Fibroblast of gingiva (primary cell): ENCODE data around the gene RELT.
"Not testable (repeated sequence)": the region's sequence is repeated elsewhere in the genome, so short reads cannot be mapped to it uniquely, and the experiment has no call there.

Experiments
- DNase-seq: peaks from one replicate; pipeline ENCODE4 v3.0.0-alpha.2; 2011; ENCODE audit warnings: low read depth

RELT gene

DNA sequence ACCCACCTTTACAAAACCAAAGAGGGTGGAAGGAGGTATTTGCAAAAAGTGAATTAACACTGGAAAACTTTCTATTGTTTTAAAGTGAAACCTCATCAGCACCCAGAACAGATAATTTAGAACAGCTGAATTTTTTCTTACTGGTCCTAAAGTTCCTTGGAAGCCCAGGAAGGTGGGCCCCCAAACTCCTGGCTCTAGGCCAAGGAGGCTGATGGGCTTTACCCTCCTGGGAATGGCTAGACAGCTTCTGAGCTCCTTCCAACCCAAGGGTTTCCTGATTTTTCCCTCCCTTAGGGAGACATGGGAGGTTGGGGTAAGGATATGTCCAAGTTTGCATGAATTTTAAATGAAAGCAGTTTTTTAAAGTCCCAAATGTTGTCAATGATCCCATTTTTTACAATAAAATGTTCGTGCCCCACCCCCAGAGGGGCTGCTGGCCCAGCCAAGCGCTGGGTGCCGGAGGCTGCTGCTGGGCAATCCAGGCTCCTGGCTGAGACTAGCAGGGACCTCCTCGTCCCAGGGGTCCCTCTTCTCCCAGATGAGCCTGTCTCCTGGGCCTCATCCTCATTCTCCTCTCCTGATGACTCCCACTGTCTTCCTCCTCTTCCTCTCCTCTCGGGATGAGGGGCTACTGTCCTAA, 28.4 kb downstream of the RELT start:
- DNase-seq = no peak

DNA sequence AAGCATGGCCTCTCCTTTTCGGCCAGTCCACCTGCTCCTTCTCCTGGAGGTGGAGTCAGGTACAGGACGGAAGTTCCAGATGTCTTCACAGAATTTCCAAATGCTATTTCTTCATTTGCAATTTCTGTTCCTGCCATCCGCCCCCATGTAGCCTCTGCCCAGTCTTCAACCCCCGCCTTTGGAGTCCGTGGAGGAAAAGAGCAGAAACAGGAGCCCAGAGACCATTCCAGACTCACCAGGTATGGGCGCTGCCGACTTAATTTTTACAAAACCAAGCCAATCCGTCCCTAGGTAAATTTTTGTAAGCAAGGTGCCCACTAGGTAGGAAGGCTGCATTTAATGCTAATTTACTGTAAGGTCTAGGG, 28.9 kb downstream of the RELT start:
- DNase-seq = no peak

DNA sequence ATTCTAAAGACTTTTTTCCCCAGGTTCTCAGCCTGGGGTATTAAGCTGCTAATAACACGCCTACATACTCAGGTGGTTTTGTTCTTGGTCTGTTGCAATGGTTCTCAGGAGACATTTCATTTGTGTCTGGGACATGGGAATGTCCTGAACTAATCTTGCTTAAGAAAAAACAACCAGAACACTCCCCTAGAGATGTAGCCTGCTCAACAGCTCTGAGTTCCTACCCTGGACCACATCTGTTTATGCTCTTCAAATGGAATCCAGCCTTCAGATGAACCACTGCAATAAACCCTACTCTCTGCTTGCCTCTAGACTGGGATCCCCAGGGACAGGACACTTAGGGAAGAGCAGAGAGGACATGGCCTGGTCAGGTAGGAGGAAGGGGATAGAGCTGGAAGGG, 29.9 kb downstream of the RELT start:
- no peak for DNase-seq

DNA sequence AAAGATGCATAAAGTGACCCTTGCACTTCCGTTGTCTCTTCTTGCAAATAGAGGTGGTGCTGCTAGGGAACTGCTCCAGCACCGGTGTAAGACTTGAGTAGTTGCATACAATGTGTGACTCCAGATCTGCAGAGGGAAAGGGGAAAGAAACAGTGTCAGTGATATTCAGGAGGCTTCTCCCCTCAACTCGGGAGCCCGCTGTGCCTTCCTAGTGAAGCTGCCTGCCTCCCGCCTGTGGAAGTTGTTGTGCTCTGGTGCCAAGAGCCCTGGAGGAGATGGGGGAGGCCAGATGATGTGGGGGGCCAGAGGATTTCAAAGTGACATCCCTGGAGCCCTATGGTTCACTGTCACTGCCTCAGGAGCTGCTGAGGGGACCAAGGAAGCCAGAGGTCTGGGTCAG, 30.4 kb downstream of the RELT start:
- DNase-seq = no peak

DNA sequence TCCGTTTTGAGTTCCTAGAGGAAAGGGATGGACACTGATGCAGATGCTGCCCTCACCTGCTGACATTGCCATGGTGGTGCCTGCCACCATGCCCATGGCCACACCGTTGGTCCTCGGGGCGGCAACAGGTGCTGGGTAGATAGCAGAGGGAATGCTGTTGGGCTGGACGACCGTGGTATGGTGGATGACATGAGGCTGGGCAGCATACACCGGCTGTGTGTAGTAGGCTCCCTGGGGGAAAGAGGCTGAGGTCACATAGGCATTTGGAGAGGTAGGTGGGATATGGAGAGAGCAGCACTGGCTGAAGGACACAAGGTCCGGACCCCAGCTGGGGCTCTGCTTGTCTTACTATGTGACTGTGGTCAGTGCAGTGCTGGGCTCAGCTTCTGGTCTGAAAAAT, 33.2 kb downstream of the RELT start:
- no peak for DNase-seq

DNA sequence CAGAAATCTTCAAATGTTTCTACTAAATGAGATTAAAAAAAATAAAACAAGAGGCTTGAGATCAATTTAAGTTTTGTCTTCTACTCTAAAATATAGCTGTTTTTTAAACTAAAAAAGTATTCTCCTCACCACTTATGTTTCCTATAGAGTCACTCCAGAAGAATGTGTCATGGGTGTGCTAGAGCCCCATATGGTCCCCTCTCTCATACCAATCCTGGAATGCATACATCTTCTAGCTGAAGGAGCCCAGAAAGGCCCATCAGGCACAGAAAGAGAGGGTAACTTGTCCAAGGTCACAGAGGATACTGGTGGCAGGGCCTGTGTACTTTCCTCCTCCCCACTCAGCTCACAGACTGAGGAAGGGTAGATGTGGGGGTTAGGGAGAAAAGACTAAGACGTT, 34.4 kb downstream of the RELT start:
- DNase-seq = no peak

DNA sequence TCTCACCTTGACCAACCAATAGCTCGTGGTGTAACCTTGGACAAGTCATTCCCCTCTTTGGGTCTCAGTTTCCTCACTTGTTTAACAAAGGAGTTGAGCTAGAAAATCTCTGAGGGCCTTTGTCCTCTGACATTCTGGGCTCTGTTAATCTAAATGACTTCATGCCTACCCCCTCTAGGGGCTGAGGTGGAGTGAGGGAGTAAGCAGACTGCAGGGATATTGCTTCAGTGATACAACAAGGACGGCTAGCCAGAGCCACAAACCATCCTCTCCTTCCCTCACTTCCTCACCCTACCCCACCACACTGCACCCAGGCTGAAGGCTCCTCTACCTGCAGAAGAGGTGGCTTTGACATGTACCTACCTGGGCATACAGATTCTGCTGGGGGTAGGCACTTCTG, 34.8 kb downstream of the RELT start:
- no peak for DNase-seq

DNA sequence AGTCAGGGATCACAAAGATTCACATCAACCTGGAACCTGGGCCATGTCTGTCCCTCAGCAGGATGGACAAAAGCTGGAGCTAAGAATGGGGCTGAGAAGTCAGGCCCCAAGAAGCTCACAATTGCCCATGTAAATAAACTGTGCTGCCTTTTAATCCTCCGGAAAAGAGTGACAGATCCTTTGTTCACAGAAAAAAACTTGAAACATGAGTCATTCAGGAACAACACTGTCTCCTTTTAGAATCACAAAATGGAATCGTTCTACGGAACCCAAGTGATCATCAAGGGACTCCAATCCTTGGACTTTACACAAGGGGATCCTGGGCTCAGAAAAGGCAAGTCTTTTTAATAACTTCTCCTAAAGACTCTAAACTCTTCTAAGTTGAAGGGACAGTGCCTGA, 36.1 kb downstream of the RELT start:
- no peak for DNase-seq

DNA sequence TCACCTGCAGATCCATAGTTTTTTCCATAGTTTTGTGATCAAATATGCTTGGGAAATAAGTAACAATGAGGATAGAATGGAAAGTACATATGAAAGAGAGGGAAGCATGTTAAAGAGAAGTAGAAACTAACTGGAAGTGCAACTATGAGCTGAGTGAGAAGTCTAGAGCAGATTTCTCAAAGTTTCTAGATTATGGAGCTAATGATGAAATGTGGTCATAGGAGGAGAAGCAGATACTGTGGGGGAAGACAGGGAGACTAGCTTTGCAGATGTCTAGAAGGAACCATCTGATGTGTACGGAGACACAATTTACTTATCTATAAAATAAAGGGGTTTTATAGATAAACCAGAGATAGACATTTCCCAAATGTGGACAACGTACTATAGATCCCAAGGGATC, 37.1 kb downstream of the RELT start:
- no peak for DNase-seq

DNA sequence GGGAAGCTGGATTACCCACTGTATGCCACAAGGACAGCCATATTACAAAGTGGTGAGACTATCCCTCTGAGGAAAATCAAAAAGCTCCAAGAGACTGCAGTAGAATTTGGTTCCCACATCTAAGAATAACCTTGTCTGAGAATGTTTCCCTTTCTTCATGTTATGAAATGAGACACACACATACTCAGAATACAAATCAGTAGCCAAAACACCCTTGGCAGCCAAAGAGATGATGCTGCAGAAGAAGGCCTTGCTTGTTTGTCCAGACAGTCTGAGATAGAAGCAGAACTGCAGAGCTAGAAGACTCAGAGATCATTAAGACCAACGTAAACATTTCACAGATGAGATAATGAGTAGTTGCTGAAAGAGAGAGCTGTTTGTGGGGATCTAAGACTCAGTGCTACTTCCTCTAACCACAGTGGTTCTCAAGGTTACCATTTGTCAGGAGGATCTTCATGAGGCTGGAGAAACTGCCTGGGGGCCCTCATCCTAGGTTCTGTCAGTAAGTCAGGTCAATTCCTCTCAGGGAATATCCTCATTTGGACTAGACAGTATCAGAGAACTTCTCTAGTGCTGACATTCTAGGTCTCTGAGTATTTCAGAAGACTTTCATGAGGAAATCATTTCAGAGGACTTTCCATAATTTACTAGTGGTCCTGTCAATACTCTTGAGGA, 38.9 kb downstream of the RELT start:
- peak; percentile 68 for DNase-seq

DNA sequence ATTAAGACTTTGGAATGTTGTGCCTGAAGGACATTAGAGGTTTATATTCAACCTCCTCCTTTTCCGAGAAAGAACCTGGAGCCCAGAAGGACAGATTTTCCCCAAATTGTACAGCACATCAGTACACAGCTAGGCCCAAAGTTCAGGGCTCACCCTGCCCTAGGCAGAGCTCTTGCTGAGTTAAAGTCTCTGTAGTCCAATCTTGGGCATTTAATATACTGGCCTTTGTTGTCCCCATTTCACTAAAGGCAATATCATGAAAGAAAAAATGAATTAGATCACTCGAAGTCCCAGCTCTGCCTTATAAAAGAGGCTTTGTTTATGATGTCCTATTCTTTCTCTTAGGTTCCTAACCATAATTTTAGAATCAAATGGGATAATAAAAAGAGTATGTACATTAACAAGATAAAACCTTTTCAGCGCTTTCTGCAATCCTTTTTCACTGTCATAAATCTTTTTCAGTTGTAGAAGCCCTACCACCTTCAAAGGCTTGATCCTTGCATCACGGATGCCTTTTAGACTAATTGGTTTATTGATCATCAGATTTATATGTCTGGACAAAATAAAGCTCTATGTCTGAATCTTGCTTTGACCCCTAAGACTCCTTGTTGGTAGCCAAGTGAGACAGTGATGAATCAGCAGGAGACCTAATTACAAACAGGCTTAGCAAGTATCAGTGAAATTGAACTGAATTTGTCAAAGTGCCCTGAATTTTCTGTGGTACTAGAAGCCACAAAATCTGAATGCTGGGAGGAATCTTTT, 39.8 kb downstream of the RELT start:
- peak; percentile 65 for DNase-seq

DNA sequence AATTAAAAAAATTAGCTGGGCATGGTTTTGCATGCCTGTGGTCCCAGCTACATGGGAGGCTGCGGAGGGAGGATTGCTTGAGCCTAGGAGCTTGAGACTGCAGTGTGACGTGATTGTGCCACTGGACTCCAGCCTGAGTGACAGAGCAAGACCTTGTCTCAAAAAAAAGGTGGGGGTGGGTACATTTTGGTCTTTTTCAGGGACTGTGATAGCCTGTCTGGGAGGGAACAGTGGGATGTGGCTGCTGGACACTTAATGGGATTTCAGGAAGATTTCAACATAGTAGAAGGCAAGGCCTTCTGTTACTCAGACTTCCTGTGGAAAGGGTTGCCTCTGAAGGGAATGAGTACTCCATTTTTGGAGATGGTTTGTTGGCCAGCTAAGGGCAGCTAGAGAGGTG, 40.6 kb downstream of the RELT start:
- peak; percentile 39 for DNase-seq

DNA sequence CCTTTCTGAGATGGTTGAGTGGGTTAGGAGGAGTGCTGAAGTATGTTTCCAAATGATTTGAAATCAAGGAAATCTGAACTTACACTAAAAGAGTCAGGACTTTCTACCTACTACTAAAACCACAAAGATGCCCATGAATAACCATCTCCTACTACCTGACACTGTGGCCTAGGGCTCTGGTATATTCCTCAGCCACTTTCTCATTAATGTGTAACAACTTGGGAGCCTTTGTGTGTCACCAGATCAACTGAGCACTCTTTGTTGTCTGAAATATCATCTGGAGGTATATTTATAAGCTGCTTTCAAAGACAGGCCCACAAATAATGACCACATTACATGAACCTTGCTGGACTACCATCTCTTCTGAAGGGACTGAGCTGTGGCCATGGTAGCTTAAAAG, 43.9 kb downstream of the RELT start:
- DNase-seq = no peak

DNA sequence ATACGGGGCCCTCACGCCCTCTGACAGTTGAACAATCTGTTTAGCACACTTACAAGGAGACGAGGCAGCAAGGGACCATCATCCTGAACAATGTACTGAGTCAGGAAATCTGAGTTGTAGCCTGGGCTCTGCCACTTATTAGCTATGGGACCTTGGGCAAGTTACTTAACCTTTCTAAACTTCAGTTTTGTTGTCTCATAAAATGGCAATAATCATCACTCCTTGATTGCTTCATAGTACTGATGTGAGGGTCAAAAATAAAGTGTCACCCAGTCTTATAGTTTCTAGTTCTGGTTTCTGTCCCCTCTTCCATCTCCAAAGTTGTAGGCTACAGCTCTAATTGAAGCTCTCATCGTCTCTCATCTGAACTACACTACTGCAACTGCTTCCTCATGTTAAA, 46.7 kb downstream of the RELT start:
- DNase-seq = no peak

DNA sequence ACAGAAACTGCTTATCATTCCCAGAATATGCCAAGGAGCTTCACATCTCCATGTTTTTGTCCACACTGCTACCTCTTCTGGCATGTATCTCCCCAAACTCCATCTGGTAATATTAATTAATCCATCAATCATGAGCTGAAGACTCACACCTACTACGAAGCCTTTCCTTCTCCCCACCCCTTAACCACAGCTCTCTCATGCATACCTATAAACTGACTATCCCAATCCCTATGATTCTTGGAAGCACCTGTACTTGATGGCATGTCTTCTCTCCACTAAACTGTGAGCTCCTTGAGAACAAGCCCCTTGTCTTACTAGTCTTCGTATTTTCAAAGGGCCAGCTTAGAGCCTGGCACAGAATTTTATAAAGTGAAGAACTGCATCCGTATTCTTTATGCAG, 47.3 kb downstream of the RELT start:
- DNase-seq = no peak

DNA sequence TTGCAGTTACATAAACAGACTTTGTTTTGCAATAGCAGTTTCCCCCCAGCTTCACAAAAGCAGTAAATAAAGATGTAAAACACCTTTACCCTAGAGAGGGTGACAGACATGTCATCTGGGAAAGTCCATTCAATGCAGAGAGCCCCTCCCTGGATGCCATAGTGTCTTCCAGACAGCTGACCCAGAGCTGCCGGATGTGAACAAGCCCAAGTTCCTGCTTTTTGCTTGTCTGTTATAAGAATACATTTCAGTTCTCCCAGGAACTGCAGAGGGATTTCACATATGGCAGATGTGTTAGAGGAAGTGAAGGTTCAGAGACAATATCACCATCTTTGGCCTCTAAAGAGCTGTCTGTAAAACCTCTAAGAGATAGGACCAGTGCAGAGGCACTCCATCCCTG, 48.9 kb downstream of the RELT start:
- DNase-seq = no peak

DNA sequence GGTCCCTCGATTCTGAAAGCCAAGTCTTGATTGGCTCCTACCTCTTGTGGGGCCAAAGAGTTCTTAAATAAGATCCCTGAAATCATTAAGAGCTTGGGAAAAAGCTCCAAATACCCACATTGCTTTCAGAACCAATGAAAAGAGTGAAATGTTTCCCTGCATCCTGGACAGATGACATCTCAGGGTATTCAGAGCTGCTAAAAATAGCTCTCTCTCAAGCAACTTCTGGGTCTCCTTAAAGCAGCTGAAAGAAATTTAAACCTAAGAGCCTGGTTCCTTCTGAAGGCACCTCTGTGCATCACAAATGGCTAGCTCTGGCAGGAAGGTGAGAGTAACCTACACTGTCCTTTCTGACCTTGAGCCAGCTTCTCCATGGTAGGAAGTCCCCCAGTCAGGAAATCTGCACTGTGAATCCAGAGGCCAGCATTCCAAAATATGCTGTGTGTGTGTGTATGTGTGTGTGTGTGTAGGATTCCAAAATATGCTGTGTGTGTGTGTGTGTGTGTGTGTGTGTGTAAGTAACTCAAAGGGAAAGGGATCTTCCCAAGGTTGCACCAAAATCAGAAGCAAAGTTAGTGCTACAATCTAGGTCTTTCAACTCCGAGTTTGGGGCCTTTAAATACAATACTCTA, 50.1 kb downstream of the RELT start:
- peak; percentile 15 for DNase-seq

DNA sequence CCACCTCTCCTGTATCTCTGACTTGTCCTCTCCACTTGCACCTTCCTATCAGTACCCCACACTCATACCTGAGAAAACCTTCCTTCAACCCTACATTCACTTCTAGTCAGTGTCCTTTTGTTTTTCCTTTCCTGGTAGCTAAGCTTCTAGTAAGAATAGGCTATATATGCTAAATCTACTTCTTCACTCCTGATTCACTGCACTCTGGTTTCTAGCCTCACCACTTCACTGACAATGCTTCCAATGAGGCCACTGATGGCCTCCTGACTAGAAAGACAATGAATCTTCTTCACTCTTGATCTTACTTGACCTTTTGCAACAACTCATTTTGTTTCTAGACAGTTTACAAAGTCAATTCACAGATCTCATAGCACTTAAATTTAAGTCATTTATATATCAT, 52.0 kb downstream of the RELT start:
- DNase-seq = no peak

DNA sequence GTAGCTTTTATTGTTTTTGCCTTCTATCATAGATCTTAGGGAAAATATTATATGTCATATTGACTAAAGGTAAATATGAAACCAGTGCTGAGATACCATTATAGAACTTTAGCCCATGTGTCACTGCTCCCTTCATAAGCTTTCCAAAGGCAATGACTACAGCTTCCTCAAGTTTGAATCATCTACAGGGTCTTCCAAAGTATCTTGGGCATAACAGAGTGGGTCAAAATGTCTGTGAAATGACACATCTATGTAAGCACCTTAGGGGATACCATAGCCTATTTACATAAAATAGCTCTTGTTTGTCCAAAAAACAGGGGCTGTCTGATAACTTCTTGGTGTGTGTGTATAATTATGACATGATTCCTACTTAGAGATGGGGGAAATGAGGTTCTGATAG, 52.5 kb downstream of the RELT start:
- DNase-seq = no peak

DNA sequence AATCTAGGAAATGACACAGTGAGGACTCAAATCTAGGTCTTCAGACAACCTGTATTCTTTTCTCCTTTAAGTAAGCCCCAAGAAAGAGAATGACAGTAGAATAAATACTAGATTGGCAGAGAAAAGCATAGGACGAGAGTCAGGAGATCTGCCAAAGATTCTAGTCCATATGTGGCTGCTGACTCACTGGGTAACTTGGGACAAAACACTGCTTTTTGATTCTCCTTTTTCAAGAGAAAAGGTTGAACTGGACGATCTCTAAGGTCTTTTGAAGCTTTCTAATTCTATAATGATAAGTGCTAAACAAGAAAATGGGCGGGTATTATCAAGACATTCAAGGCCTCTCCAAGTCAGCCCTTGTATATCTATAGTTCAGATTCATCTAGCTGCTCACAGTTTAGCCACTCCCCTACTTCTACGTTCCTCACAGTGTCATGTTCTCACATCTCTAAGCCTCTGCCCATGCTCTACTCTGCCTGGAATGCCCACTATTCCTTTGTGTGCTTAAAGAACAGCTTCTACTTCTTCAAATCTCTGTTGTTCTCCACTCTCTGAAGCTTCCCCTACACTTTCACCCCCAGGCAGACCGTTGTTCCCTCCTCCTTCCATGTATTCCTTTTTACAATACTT, 53.0 kb downstream of the RELT start:
- peak; percentile 39 for DNase-seq

DNA sequence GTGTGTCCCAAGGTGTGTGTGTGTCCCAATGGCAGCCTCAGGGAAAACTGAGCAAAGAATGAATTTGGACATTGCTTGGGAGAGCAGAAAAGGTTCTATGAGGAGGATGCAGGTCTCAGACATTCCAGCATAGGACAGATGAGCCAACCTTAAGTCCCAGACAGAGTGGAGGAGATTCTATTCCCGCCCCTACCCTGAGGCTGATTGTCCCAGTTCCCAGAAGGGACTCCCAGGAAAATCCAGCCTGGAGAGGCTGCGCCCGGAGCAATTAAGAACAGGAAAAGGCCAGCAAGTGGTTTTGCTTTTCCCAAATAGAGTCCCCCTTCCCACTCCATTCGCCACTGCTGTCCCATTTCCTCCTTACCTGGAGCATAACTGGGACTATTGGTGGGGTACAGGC, 54.1 kb downstream of the RELT start:
- no peak for DNase-seq

DNA sequence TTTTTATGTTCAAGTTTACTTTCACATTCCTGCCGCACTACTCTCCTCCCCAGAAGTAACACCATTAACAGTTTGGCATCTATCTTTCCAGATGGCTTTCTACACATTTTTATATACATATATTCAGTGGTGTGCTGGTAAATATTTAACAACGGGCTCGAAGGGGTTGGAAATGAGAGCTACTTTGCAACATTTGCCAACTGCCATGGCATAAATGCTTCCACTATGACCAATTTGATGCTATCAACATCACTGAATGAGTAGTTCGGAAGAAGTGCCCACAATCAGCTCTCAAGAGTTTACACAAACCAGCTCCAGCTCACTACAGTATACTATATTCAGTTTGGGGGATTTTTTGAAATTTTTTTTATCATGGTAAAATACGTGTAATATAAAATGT, 55.2 kb downstream of the RELT start:
- DNase-seq = no peak

DNA sequence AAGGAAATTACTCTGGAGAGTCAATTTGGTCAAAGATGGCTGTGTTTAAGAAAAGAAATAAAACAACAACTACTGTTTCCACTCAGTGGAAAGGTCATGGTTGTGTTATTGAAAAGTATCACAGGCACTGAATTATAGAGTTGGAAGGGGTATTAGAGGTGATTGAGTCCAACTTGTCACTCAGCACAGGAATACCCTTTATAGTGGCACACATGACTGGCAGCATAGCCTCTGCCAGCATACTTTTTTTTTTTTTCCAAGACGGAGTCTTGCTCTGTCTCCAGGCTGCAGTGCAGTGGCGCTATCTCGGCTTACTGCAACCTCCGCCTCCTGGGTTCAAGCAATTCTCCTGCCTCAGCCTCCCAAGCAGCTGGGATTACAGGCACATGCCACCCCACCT, 60.7 kb downstream of the RELT start:
- not testable (repeated sequence) for DNase-seq
